Breast epithelium (tissue), 4 donors: ENCODE results near the gene PDPK1. TPM values are rescaled to one million over a fixed set of nuclear protein-coding genes. Genes with fewer than 3 reads are reported as not detected.
A peak's percentile ranks its signal among the peaks of the same experiment; 100 is the strongest.
"Not testable (repeated sequence)": the region's sequence is repeated elsewhere in the genome, so short reads cannot be mapped to it uniquely, and the experiment has no call there.

Experiments used
- DNase-seq, 2 donors: peaks; one replicate each; pipeline ENCODE4 v3.0.0-alpha.2; 2019; ENCODE audit warnings: low spot score in 2 of 2
- H3K27ac ChIP-seq, 2 donors: fragments of 200-600 bp; sonication (generic) in 1 of 2; one replicate each; pipeline ENCODE4 v1.5.1; 2016 to 2019; ENCODE audit warnings: mild to moderate bottlenecking in 1 of 2
- H3K27me3 ChIP-seq, 2 donors: fragments of 200-600 bp; sonication (generic) in 1 of 2; one replicate each; pipeline versions ENCODE4 v1.5.1 to v1.6.0; 2017 to 2019; ENCODE audit warnings: control low read depth in 1 of 2, mild to moderate bottlenecking in 1 of 2
- H3K36me3 ChIP-seq: fragments of 200-600 bp; one replicate; pipeline ENCODE4 v1.5.1; 2019
- H3K4me1 ChIP-seq, 2 donors: fragments of 200-600 bp; sonication (generic); one replicate each; pipeline ENCODE4 v1.5.1; 2016 to 2019; ENCODE audit warnings: control low read depth in 1 of 2
- H3K4me3 ChIP-seq, 3 donors: fragments of 200-600 bp; sonication (generic); 1 replicate in 2 of 3; 2 replicates in 1 of 3; pipeline ENCODE4 v1.5.1; 2016 to 2019; ENCODE audit warnings: mild to moderate bottlenecking in 3 of 3, moderate library complexity in 2 of 3
- H3K9me3 ChIP-seq, 2 donors: fragments of 200-600 bp; sonication (generic) in 1 of 2; one replicate each; pipeline ENCODE4 v1.5.1; 2016 to 2019; ENCODE audit warnings: control low read depth in 1 of 2
- CTCF ChIP-seq, 3 donors: fragments of 450-650 bp; IDR thresholded peaks; one replicate each; pipeline ENCODE4 v1.5.1; 2016 to 2017; ENCODE audit warnings: antibody characterized with exemption in 3 of 3, mild to moderate bottlenecking in 3 of 3, moderate library complexity in 3 of 3
- POLR2A ChIP-seq: fragments of 450-650 bp; IDR thresholded peaks from one replicate; pipeline ENCODE4 v1.6.1; 2016; ENCODE audit warnings: antibody characterized with exemption, mild to moderate bottlenecking, moderate library complexity
- POLR2AphosphoS5 ChIP-seq, 3 donors: sonication (generic); formaldehyde crosslinking; IDR thresholded peaks; one replicate each; pipeline ENCODE4 v1.6.1; 2017; ENCODE audit warnings: antibody characterized with exemption in 3 of 3
- intact Hi-C: fragments of 100-400 bp; cut with DNase I; formaldehyde crosslinking; loops from one replicate; pipeline ENCODE4 v1.15.1; 2023; ENCODE audit warnings: low total_unique reads
- total RNA-seq, 3 donors: library from RNA; depleted of rRNA; stranded (reverse); fragments of >200 nt; gene quantifications; one replicate each; pipeline ENCODE4 v1.1.0, GENCODE V29; 2016

The PDPK1 gene
- total RNA-seq, 3 donors from 2014 or later, result 28.8 to 32.8 (median 29.4) TPM

- H3K27me3 ChIP-seq, result no peaks in the 10 kb centered on the region
- H3K4me1 ChIP-seq, result no peaks in the 10 kb centered on the region
- H3K9me3 ChIP-seq, result no peaks in the 10 kb centered on the region
- H3K27ac ChIP-seq, result peak overlapping the region; percentile 70 to 78
- TF ChIP-seq POLR2AphosphoS5 (IDR thresholded peaks at IDR 0.05) (peak; percentile 88 to 93 (median 88)), CTCF (IDR thresholded peaks at IDR 0.05) (no peak), POLR2A (peak; percentile 62)
- intact Hi-C loops, result no loop called here
- H3K4me3 ChIP-seq, result peak overlapping the region; percentile 83 to 93 (median 89)
- DNase-seq, result peak; percentile 92 to 94
- H3K36me3 ChIP-seq, result no peaks in the 10 kb centered on the region
These were observed 65.6 kb downstream of the PDPK1 start for GRCh38 chr16:2603165-2604015.

GRCh38 chr16:2604016-2604369, 66.2 kb downstream of the PDPK1 start:
- H3K27me3 ChIP-seq, DNase-seq, intact Hi-C loops, H3K4me1 ChIP-seq, H3K36me3 ChIP-seq, H3K9me3 ChIP-seq: not testable (repeated sequence)
- Histone ChIP-seq H3K4me3 (peak overlapping the region; percentile 83 to 93 (median 89)), H3K27ac (peak overlapping the region in 1 of 2 donors; percentile 78)

- intact Hi-C loops, DNase-seq, H3K36me3 ChIP-seq, H3K27ac ChIP-seq, H3K4me1 ChIP-seq, H3K9me3 ChIP-seq, H3K4me3 ChIP-seq, H3K27me3 ChIP-seq: not testable (repeated sequence)
These were observed 69.0 kb downstream of the PDPK1 start for GRCh38 chr16:2606820-2607219.

GRCh38 chr16:2609345-2609744, 71.5 kb downstream of the PDPK1 start:
- intact Hi-C loops, H3K4me3 ChIP-seq, H3K4me1 ChIP-seq, DNase-seq, H3K27me3 ChIP-seq, H3K27ac ChIP-seq, H3K9me3 ChIP-seq, H3K36me3 ChIP-seq: not testable (repeated sequence)

GRCh38 chr16:2609827-2610470, 72.1 kb downstream of the PDPK1 start:
- Histone ChIP-seq H3K4me3 (no peak overlapping the region), H3K27ac (no peak overlapping the region), H3K27me3 (no peaks in the 10 kb centered on the region), H3K36me3 (no peaks in the 10 kb centered on the region), H3K9me3 (no peaks in the 10 kb centered on the region), H3K4me1 (no peaks in the 10 kb centered on the region)
- intact Hi-C loops, result no loop called here
- peak in 1 of 2 donors; percentile 33 for DNase-seq
- no peak for TF ChIP-seq CTCF (IDR thresholded peaks at IDR 0.05)
- TF ChIP-seq POLR2AphosphoS5 (IDR thresholded peaks at IDR 0.05), result no peak
- TF ChIP-seq POLR2A, result no peak

- Histone ChIP-seq H3K9me3 (no peaks in the 10 kb centered on the region), H3K4me1 (no peaks in the 10 kb centered on the region), H3K27me3 (no peaks in the 10 kb centered on the region), H3K27ac (no peak overlapping the region), H3K36me3 (no peaks in the 10 kb centered on the region), H3K4me3 (no peak overlapping the region)
- intact Hi-C loops, result no loop called here
- DNase-seq, result peak in 1 of 2 donors; percentile 27
- TF ChIP-seq CTCF (IDR thresholded peaks at IDR 0.05) (no peak), POLR2A (no peak), POLR2AphosphoS5 (IDR thresholded peaks at IDR 0.05) (no peak)
These were observed 73.1 kb downstream of the PDPK1 start for GRCh38 chr16:2610781-2611498.
